Thoracic aorta (tissue), 2 donors: ENCODE measurements around the gene GAS6. TPM values are rescaled to one million over a fixed set of nuclear protein-coding genes. Genes with fewer than 3 reads are reported as not detected.

Experiments used
- ATAC-seq: fragments of 150-250 bp; one replicate; pipeline ENCODE4 v1.8.0; 2017; ENCODE audit warnings: low read depth; ENCODE audit not compliant: insufficient number of reproducible peaks, low FRiP score
- DNase-seq: peaks from one replicate; pipeline ENCODE4 v3.0.0-alpha.2; 2020; ENCODE audit warnings: low spot score
- H3K27ac ChIP-seq, 2 donors: fragments of 200-600 bp; sonication (generic); 1 replicate in 1 of 2; 2 replicates in 1 of 2; pipeline ENCODE4 v1.5.1; 2016; ENCODE audit warnings: mild to moderate bottlenecking in 2 of 2, moderate library complexity in 2 of 2
- H3K27me3 ChIP-seq: fragments of 200-600 bp; sonication (generic); replicated peaks from 2 replicates; pipeline ENCODE4 v1.6.0; 2016; ENCODE audit warnings: mild to moderate bottlenecking; ENCODE audit not compliant: insufficient read depth
- H3K36me3 ChIP-seq: fragments of 200-600 bp; sonication (generic); one replicate; pipeline ENCODE4 v1.5.1; 2016
- H3K4me1 ChIP-seq, 2 donors: fragments of 200-600 bp; sonication (generic); 1 replicate in 1 of 2; 2 replicates in 1 of 2; pipeline versions ENCODE4 v1.5.1 to v1.6.0; 2016; ENCODE audit warnings: low read depth in 2 of 2, mild to moderate bottlenecking in 1 of 2; ENCODE audit not compliant: control insufficient read depth in 1 of 2
- H3K4me3 ChIP-seq: fragments of 200-600 bp; sonication (generic); 2 replicates; pipeline ENCODE4 v1.5.1; 2016; ENCODE audit warnings: mild to moderate bottlenecking
- H3K9me3 ChIP-seq: fragments of 200-600 bp; sonication (generic); 2 replicates; pipeline ENCODE4 v1.5.1; 2016
- total RNA-seq, 2 donors: library from RNA; depleted of rRNA; stranded (reverse); fragments of >200 nt; gene quantifications; one replicate each; pipeline versions ENCODE4 v1.1.0 to v1.2.3, GENCODE V29; 2016
- TF ChIP-seq, protein P1 (sequence below): fragments of 200-600 bp; sonication (generic); IDR thresholded peaks from one replicate; pipeline ENCODE4 v1.5.1; 2019; ENCODE audit warnings: antibody characterized with exemption

Gene GAS6
- total RNA-seq, 2 donors from 2014 or later = 854 to 1,319 TPM

DNA sequence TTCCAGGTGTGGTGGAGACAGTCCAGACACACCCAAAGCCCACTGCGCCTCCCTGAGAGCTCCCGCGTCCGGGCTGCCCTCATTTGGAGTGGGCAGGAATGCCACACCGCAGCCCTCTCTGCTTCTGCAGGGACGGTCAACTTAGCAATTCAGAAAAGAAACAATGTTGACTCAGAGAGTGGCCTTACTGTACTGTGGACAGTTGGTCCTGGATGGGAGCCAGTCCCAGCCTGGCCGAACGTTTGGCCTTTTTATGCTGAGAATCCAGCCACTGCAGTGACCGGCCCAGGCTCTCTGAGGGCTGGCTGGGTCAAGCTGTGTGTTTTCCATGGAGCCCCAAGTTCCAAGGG, 7.2 kb downstream of the GAS6 start:
- H3K9me3 ChIP-seq = no peaks in the 10 kb centered on the region
- H3K4me3 ChIP-seq = no peak overlapping the region
- H3K27me3 ChIP-seq = no peaks in the 10 kb centered on the region
- H3K27ac ChIP-seq = no peak overlapping the region
- H3K36me3 ChIP-seq = peaks cover 3% of the 10 kb centered on the region
- DNase-seq (no peak), ATAC-seq (no peak)
- H3K4me1 ChIP-seq = peaks cover 46 to 82% of the 10 kb centered on the region in 2 donors
- TF ChIP-seq, protein P1, sequence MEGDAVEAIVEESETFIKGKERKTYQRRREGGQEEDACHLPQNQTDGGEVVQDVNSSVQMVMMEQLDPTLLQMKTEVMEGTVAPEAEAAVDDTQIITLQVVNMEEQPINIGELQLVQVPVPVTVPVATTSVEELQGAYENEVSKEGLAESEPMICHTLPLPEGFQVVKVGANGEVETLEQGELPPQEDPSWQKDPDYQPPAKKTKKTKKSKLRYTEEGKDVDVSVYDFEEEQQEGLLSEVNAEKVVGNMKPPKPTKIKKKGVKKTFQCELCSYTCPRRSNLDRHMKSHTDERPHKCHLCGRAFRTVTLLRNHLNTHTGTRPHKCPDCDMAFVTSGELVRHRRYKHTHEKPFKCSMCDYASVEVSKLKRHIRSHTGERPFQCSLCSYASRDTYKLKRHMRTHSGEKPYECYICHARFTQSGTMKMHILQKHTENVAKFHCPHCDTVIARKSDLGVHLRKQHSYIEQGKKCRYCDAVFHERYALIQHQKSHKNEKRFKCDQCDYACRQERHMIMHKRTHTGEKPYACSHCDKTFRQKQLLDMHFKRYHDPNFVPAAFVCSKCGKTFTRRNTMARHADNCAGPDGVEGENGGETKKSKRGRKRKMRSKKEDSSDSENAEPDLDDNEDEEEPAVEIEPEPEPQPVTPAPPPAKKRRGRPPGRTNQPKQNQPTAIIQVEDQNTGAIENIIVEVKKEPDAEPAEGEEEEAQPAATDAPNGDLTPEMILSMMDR = no peak

DNA sequence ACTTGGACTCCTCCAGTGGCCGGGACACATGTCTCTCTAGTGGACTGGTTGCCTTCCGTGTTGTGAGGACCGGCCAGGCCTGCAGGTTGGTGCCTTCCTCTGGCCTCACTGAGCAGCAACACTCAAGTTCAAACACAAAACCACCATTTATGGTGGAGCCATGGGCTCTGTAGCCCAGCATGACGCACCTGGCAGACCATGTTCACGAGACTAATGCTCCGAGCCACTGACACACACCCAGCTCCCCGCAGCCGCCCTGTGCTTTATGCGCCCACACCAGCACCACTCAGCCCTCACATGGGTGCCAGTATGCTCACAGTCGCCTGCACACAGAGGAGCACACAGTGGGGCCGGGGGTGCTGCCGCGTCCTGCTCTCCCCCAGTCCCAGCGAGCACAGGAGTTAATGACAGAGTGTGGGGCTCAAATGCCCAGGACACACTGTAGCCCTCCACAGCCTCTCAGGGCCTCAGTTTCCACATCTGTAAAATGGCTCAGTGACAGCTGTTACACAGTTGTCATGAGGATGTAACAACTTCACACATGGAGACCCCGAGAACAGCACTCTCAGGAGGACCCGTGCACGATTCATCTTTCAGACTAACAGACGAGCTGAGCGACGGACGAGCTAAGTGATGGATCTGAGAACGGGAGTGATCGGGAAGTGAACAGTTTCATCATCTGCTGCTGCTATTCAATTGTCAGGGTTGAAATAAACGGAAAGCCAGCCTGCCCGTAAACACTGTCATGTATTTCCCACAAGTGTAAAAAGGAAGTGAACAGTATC, 7.8 kb downstream of the GAS6 start:
- Histone ChIP-seq H3K4me3 (no peak overlapping the region), H3K9me3 (no peaks in the 10 kb centered on the region), H3K27me3 (no peaks in the 10 kb centered on the region), H3K36me3 (peaks cover 3% of the 10 kb centered on the region), H3K27ac (no peak overlapping the region), H3K4me1 (peaks cover 42 to 76% of the 10 kb centered on the region in 2 donors)
- DNase-seq (no peak), ATAC-seq (no peak)
- TF ChIP-seq, protein P1 = no peak

DNA sequence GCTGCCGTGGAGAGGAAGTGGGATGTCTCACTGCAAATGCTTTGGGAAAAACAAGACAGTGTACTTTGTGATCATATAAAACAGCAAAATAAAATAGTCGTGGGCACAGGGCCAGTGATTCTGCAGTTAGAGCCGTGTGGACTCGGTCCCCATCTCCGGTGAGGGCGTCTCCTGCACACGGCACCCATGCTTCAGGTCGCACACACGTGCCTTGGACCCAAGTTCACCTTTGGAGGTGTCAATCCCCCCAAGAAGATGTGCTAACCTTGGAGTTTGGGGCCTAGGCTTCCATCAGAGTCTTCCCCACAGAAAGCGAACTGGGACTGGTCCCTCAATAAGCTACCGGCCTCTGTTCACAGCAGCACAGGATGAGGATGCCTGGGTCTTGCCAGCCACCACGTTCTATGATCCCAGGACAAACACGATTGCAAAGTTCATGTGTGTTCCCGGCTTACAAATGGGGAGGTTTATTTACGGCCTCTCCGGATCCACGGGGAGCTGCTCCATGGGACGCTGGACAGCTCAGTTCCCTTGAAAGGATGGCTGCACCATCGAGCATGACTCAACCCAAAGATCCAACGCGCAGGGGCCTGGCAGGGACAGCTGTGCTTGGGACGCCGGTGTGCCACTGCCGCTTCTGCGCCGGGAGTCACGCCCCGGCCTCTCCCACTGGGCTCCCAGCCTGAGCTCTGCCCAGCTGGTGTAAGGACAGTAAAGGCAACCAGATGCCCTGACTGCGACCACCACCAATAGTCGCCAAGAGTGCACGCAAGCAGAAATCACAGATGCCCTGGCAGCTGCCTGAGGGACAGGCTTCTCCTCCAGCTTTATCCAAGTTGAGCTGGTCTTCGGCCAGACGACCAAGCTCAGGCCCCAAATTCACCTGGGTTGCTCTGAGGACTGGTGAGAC, 8.6 kb downstream of the GAS6 start:
- Histone ChIP-seq H3K27me3 (no peaks in the 10 kb centered on the region), H3K36me3 (peaks cover 3% of the 10 kb centered on the region), H3K27ac (peak overlapping the region; percentile 15 to 26), H3K4me1 (peaks cover 35 to 68% of the 10 kb centered on the region in 2 donors), H3K4me3 (no peak overlapping the region), H3K9me3 (no peaks in the 10 kb centered on the region)
- ATAC-seq (no peak), DNase-seq (no peak)
- TF ChIP-seq, protein P1 = no peak

DNA sequence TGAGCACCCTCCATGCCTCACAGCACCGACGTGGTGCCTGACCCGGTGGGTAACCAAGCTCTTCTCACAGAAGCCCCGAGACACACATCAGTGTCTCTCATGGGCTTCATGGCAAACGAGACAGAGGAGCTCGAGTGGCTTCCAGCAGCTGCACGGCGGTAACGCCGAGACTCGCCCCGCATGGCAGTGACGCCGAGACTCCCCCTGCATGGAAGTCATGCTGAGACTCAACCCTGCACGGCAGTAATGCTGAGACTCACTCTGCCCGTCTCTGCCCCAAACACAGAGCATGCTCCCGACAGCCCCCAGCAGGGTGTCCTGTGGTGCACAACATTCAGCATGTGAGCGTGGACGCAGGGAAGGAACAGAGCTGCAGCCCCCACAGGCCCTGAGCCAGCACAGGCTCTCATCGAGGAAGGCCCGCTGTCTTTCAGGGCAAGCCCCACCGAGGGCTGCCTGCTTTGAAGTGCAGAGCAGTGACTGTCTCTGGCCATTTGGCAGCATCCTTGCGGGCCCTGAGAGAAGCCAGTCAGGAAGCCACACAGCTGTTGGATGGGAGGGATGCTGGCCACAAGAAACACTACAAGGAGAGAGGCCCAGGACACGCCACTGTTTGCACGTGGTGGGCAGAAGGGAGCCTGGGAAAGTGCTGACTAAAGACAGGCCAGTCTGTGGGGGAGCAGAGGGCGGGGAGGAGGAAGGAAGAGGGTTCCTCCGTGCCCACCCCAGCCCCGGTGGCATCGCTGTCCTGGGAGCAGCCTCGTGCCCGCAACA, 9.5 kb downstream of the GAS6 start:
- Histone ChIP-seq H3K27me3 (no peaks in the 10 kb centered on the region), H3K27ac (peak overlapping the region; percentile 26 to 48), H3K4me3 (peak overlapping the region; percentile 8), H3K36me3 (peaks cover 3% of the 10 kb centered on the region), H3K4me1 (peaks cover 35 to 69% of the 10 kb centered on the region in 2 donors), H3K9me3 (no peaks in the 10 kb centered on the region)
- TF ChIP-seq, protein P1 = no peak
- no peak for DNase-seq
- no peak for ATAC-seq
